HG02623 (cell line): ENCODE measurements around the gene MAP2.

Experiments
- ATAC-seq: cut with Tn5 transposase; IDR thresholded peaks from one replicate; pipeline ENCODE4 v1.9.1; 2021; ENCODE audit warnings: moderate library complexity; ENCODE audit not compliant: unreplicated experiment

The MAP2 gene

GRCh38 chr2:209423562-209424198 lies at the start of gene MAP2:
MAP2 (plus strand) TSS chr2:209424047; CDS start chr2:209653171, 229,124 bp downstream.
- ATAC-seq = peak; percentile 95

GRCh38 chr2:209376686-209377085 lies 47.2 kb upstream of the MAP2 start:
- ATAC-seq = no peak

GRCh38 chr2:209380293-209380692 lies 43.6 kb upstream of the MAP2 start:
- peak; percentile 99 for ATAC-seq

GRCh38 chr2:209381091-209381490 lies 42.8 kb upstream of the MAP2 start:
- no peak for ATAC-seq

GRCh38 chr2:209382775-209383174 lies 41.1 kb upstream of the MAP2 start:
- ATAC-seq = no peak

GRCh38 chr2:209383212-209383611 lies 40.6 kb upstream of the MAP2 start:
- ATAC-seq = no peak

GRCh38 chr2:209387389-209387788 lies 36.5 kb upstream of the MAP2 start:
- no peak for ATAC-seq

GRCh38 chr2:209388446-209389037 lies 35.3 kb upstream of the MAP2 start:
- no peak for ATAC-seq

- no peak for ATAC-seq
Measured at GRCh38 chr2:209389171-209389618, 34.7 kb upstream of the MAP2 start.

- ATAC-seq = no peak
Measured at GRCh38 chr2:209390839-209391238, 33.0 kb upstream of the MAP2 start.

GRCh38 chr2:209391776-209392401 lies 32.0 kb upstream of the MAP2 start:
- ATAC-seq = no peak

- no peak for ATAC-seq
Measured at GRCh38 chr2:209395229-209395628, 28.6 kb upstream of the MAP2 start.

- no peak for ATAC-seq
Measured at GRCh38 chr2:209395652-209396051, 28.2 kb upstream of the MAP2 start.

- ATAC-seq = no peak
Measured at GRCh38 chr2:209398463-209398862, 25.4 kb upstream of the MAP2 start.

- ATAC-seq = no peak
Measured at GRCh38 chr2:209401788-209402187, 22.1 kb upstream of the MAP2 start.

- no peak for ATAC-seq
Measured at GRCh38 chr2:209411296-209411695, 12.6 kb upstream of the MAP2 start.

GRCh38 chr2:209411718-209412117 lies 12.1 kb upstream of the MAP2 start:
- ATAC-seq = no peak

GRCh38 chr2:209413311-209414014 lies 10.4 kb upstream of the MAP2 start:
- no peak for ATAC-seq

- ATAC-seq = no peak
Measured at GRCh38 chr2:209416913-209417312, 6.9 kb upstream of the MAP2 start.

- no peak for ATAC-seq
Measured at GRCh38 chr2:209422191-209422754, 1.6 kb upstream of the MAP2 start.

- ATAC-seq = peak; percentile 7
Measured at GRCh38 chr2:209424199-209424701, 403 bp downstream of the MAP2 start.
